B cell (primary cell): ENCODE data around the gene TPH2.

ENCODE experiments used
- CTCF ChIP-seq: fragments of 200-600 bp; IDR thresholded peaks from one replicate; pipeline ENCODE4 v1.8.0; 2022; ENCODE audit warnings: antibody characterized with exemption, mild to moderate bottlenecking
- EZH2 ChIP-seq: IDR thresholded peaks from 2 replicates; pipeline ENCODE4 v1.6.1; 2012; ENCODE audit warnings: borderline replicate concordance, low read depth, mild to moderate bottlenecking, moderate library complexity, low read length; ENCODE audit not compliant: insufficient read depth, poor library complexity, severe bottlenecking

GRCh38 chr12:71958993-71959578 lies 20.4 kb downstream of the TPH2 start:
- no peak for TF ChIP-seq CTCF
- no peak for TF ChIP-seq EZH2
